ENCODE results near the gene WDR37.

The WDR37 gene

DNA sequence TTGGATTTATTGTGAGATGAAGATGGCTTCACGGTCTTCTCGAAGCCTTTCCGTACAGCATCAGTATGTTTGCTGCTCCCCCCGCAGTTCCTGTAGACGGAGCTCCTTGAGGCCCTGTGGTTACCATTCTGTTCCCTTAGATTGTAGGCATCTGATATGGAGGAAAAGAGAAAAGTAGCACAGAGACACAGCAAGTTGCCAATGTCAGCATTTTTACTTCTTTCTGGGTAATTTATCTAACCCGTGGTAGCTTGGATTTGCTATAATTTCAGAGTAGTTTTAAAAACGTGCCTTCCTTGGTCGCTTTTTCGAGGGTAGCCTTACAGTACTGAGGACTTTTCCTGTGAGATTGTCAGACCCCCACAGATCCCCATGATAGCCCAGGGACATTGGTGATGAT lies 37.5 kb downstream of the WDR37 start:
- H3K27me3 ChIP-seq (ENCODE audit: control insufficient read depth, insufficient read depth, low read length): no peaks in the 10 kb centered on the region
- no peaks in the 10 kb centered on the region for H3K4me1 ChIP-seq (ENCODE audit: control insufficient read depth, insufficient read depth, low read length)
- no peak overlapping the region for H3K27ac ChIP-seq (ENCODE audit: low read depth, low read length)
- H3K9ac ChIP-seq (ENCODE audit: low read depth, low read length): no peak overlapping the region
- H3K36me3 ChIP-seq (ENCODE audit: control insufficient read depth, insufficient read depth, low read length): peaks cover 62% of the 10 kb centered on the region
- no peaks in the 10 kb centered on the region for H3K9me3 ChIP-seq (ENCODE audit: control insufficient read depth, insufficient read depth, low read length)
- no peak overlapping the region for H3K4me3 ChIP-seq (ENCODE audit: low read depth, low read length)

DNA sequence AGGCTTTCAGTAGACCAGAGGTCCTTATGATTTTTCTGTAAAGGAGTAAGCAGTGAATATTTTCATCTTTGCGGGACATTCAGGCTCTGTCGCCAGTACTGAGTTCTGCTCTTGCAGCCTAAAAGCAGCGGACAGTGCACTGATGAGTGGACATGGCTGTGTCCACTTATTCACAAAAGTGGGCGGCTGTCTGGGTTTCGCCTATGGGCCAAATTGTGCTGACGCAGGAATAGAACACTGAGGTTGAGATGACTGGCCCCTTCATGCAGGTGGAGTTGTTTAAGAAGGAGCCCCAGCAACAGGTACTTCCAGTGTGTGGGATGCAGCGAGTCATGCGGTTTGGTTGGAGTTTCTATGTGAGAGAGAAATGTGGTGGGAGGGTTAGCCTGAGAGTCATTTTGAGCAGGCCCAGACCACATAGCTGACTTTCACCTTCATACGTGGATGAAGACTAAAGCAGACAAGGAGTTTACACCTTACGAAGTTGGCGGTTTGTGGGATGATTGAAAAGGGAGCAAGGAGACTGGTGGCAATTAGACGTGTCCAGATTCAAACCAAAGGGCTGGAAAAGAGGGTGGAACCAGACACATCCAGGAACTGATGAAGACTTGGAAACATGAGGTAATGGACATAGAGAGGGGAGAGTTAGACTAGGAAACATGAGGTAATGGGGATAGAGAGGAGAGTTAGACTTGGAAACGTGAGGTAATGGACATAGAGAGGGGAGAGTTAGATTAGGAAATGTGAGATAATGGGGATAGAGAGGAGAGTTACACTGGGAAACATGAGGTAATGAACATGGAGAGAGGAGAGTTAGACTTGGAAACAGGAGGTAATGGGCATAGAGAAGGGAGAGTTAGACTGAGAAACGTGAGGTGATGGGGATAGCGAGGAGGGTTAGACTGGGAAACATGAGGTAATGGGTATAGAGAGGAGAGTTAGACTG lies 38.2 kb downstream of the WDR37 start:
- no peak overlapping the region for H3K4me3 ChIP-seq (ENCODE audit: low read depth, low read length)
- no peaks in the 10 kb centered on the region for H3K9me3 ChIP-seq (ENCODE audit: control insufficient read depth, insufficient read depth, low read length)
- no peaks in the 10 kb centered on the region for H3K4me1 ChIP-seq (ENCODE audit: control insufficient read depth, insufficient read depth, low read length)
- no peak overlapping the region for H3K27ac ChIP-seq (ENCODE audit: low read depth, low read length)
- H3K9ac ChIP-seq (ENCODE audit: low read depth, low read length): no peak overlapping the region
- no peaks in the 10 kb centered on the region for H3K27me3 ChIP-seq (ENCODE audit: control insufficient read depth, insufficient read depth, low read length)
- H3K36me3 ChIP-seq (ENCODE audit: control insufficient read depth, insufficient read depth, low read length): peaks cover 63% of the 10 kb centered on the region

GRCh38 chr10:1095498-1095897 lies 39.3 kb downstream of the WDR37 start:
- Histone ChIP-seq H3K9ac (ENCODE audit: low read depth, low read length) (no peak overlapping the region), H3K27me3 (ENCODE audit: control insufficient read depth, insufficient read depth, low read length) (no peaks in the 10 kb centered on the region), H3K36me3 (ENCODE audit: control insufficient read depth, insufficient read depth, low read length) (peaks cover 55% of the 10 kb centered on the region), H3K9me3 (ENCODE audit: control insufficient read depth, insufficient read depth, low read length) (no peaks in the 10 kb centered on the region), H3K4me1 (ENCODE audit: control insufficient read depth, insufficient read depth, low read length) (no peaks in the 10 kb centered on the region), H3K4me3 (ENCODE audit: low read depth, low read length) (no peak overlapping the region), H3K27ac (ENCODE audit: low read depth, low read length) (no peak overlapping the region)

DNA sequence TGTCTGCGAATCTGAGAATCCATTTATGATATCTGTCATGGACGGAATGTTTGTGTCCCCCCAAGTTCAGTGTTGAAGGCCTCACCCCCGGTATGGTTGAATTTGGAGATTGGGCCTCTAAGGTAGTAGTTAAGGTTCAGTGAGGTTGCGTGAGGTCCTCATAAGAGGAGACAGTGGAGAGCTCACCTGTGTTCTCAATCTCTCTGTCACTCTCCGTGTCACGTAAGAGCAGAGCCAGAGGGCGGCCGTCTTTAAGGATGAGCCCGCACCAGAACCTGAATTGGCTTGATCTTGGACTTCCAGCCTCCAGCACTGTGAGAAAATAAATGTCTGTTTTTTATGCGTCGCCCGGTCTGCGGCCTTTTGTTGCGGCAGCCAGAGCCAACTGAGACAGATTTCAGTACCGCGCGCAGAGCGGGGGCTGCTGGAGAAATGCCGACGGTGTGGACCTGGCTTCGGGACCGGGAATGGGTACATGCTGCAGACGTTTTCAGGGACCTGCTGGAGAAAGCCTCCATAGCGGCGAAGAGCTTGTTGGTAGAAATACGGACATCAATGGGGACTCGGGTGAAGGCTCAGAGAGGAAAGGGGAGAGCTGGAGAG lies 40.2 kb downstream of the WDR37 start:
- Histone ChIP-seq H3K9me3 (ENCODE audit: control insufficient read depth, insufficient read depth, low read length) (no peaks in the 10 kb centered on the region), H3K27me3 (ENCODE audit: control insufficient read depth, insufficient read depth, low read length) (no peaks in the 10 kb centered on the region), H3K4me1 (ENCODE audit: control insufficient read depth, insufficient read depth, low read length) (no peaks in the 10 kb centered on the region), H3K9ac (ENCODE audit: low read depth, low read length) (no peak overlapping the region), H3K36me3 (ENCODE audit: control insufficient read depth, insufficient read depth, low read length) (peaks cover 47% of the 10 kb centered on the region), H3K4me3 (ENCODE audit: low read depth, low read length) (no peak overlapping the region), H3K27ac (ENCODE audit: low read depth, low read length) (no peak overlapping the region)

DNA sequence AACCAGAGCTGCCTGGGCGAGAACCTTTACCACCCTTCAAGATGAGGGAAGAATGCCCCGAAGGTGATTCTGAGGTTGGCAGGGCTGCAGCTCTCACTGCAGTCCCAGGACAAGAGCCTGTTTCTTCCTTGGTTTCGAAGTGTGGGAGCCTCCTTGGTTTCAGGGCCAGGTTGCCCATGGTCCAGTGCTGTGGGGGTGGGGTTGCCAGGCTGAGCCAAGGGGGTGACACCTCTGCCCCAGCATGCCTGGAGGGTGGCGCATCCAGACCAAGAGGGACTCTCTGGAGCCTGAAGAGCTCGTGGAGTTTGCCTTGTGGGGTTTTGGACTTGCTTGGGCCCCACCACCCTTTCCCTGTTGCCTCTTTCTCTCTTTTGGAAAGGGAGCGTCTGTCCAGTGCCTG lies 41.3 kb downstream of the WDR37 start:
- Histone ChIP-seq H3K27ac (ENCODE audit: low read depth, low read length) (no peak overlapping the region), H3K36me3 (ENCODE audit: control insufficient read depth, insufficient read depth, low read length) (peaks cover 45% of the 10 kb centered on the region), H3K9ac (ENCODE audit: low read depth, low read length) (no peak overlapping the region), H3K4me1 (ENCODE audit: control insufficient read depth, insufficient read depth, low read length) (no peaks in the 10 kb centered on the region), H3K4me3 (ENCODE audit: low read depth, low read length) (no peak overlapping the region), H3K9me3 (ENCODE audit: control insufficient read depth, insufficient read depth, low read length) (no peaks in the 10 kb centered on the region), H3K27me3 (ENCODE audit: control insufficient read depth, insufficient read depth, low read length) (no peaks in the 10 kb centered on the region)

- Histone ChIP-seq H3K27me3 (ENCODE audit: control insufficient read depth, insufficient read depth, low read length) (no peaks in the 10 kb centered on the region), H3K4me1 (ENCODE audit: control insufficient read depth, insufficient read depth, low read length) (no peaks in the 10 kb centered on the region), H3K4me3 (ENCODE audit: low read depth, low read length) (no peak overlapping the region), H3K27ac (ENCODE audit: low read depth, low read length) (no peak overlapping the region), H3K9ac (ENCODE audit: low read depth, low read length) (no peak overlapping the region), H3K9me3 (ENCODE audit: control insufficient read depth, insufficient read depth, low read length) (no peaks in the 10 kb centered on the region), H3K36me3 (ENCODE audit: control insufficient read depth, insufficient read depth, low read length) (peaks cover 51% of the 10 kb centered on the region)
Measured at GRCh38 chr10:1100143-1100542, 44.0 kb downstream of the WDR37 start.

DNA sequence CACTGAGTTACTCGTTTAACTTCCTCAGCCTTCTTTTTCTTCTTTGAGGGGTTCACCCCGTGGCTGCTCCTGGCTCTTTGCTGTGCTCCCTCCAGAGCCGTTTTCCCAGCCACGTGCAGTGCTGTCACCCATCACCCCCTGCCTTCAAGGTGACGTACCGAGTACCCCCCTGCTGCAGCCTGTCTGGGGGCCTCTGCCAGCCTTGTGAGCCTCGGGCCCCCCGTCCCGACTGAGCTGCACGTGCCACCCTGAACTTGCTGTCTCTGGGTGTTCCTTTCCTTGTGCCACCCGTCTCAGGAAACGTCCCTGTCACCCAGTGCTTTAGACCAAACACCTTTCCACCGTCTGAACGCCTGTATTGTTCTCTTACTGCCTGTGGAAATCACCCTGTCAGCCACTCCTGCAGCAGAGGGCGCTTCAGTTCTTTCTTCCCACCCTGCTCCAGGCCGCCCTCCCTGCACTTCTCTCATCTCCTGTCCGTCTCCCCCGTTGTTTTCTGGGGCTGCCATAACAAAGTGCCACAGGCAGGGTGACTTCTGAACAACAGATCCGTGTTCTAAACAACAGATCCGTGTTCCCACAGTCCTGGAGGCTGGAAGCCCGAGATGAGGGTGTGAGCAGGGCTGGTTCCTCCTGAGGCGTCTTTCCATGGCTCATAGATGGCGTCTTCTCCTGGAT lies 44.6 kb downstream of the WDR37 start:
- H3K27ac ChIP-seq (ENCODE audit: low read depth, low read length): peak overlapping the region; percentile 3
- no peaks in the 10 kb centered on the region for H3K27me3 ChIP-seq (ENCODE audit: control insufficient read depth, insufficient read depth, low read length)
- H3K9ac ChIP-seq (ENCODE audit: low read depth, low read length): no peak overlapping the region
- no peaks in the 10 kb centered on the region for H3K4me1 ChIP-seq (ENCODE audit: control insufficient read depth, insufficient read depth, low read length)
- no peak overlapping the region for H3K4me3 ChIP-seq (ENCODE audit: low read depth, low read length)
- peaks cover 51% of the 10 kb centered on the region for H3K36me3 ChIP-seq (ENCODE audit: control insufficient read depth, insufficient read depth, low read length)
- no peaks in the 10 kb centered on the region for H3K9me3 ChIP-seq (ENCODE audit: control insufficient read depth, insufficient read depth, low read length)

DNA sequence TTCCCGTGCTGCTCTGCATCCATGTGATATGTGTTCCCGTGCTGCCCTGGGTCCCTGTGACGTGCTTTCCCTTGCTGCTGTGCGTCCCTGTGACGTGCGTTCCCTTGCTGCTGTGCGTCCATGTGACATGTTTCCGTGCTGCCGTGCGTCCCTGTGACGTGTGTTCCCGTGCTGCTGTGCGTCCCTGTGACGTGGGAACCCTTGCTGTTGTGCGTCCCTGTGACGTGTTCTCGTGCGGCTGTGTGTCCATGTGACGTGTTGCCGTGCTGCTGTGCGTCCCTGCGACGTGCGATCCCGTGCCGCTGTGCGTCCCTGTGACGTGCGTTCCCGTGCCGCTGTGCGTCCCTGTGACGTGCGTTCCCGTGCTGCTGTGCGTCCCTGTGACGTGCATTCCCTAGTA lies 45.8 kb downstream of the WDR37 start:
- Histone ChIP-seq H3K36me3 (ENCODE audit: control insufficient read depth, insufficient read depth, low read length) (peaks cover 47% of the 10 kb centered on the region), H3K9ac (ENCODE audit: low read depth, low read length) (no peak overlapping the region), H3K27ac (ENCODE audit: low read depth, low read length) (no peak overlapping the region), H3K4me3 (ENCODE audit: low read depth, low read length) (no peak overlapping the region), H3K9me3 (ENCODE audit: control insufficient read depth, insufficient read depth, low read length) (no peaks in the 10 kb centered on the region), H3K27me3 (ENCODE audit: control insufficient read depth, insufficient read depth, low read length) (no peaks in the 10 kb centered on the region), H3K4me1 (ENCODE audit: control insufficient read depth, insufficient read depth, low read length) (no peaks in the 10 kb centered on the region)

GRCh38 chr10:1102416-1102815 lies 46.2 kb downstream of the WDR37 start:
- no peaks in the 10 kb centered on the region for H3K4me1 ChIP-seq (ENCODE audit: control insufficient read depth, insufficient read depth, low read length)
- no peak overlapping the region for H3K9ac ChIP-seq (ENCODE audit: low read depth, low read length)
- no peak overlapping the region for H3K4me3 ChIP-seq (ENCODE audit: low read depth, low read length)
- no peaks in the 10 kb centered on the region for H3K9me3 ChIP-seq (ENCODE audit: control insufficient read depth, insufficient read depth, low read length)
- H3K27ac ChIP-seq (ENCODE audit: low read depth, low read length): no peak overlapping the region
- peaks cover 47% of the 10 kb centered on the region for H3K36me3 ChIP-seq (ENCODE audit: control insufficient read depth, insufficient read depth, low read length)
- no peaks in the 10 kb centered on the region for H3K27me3 ChIP-seq (ENCODE audit: control insufficient read depth, insufficient read depth, low read length)

GRCh38 chr10:1102831-1103230 lies 46.6 kb downstream of the WDR37 start:
- Histone ChIP-seq H3K4me3 (ENCODE audit: low read depth, low read length) (no peak overlapping the region), H3K4me1 (ENCODE audit: control insufficient read depth, insufficient read depth, low read length) (no peaks in the 10 kb centered on the region), H3K27me3 (ENCODE audit: control insufficient read depth, insufficient read depth, low read length) (no peaks in the 10 kb centered on the region), H3K27ac (ENCODE audit: low read depth, low read length) (no peak overlapping the region), H3K9me3 (ENCODE audit: control insufficient read depth, insufficient read depth, low read length) (no peaks in the 10 kb centered on the region), H3K9ac (ENCODE audit: low read depth, low read length) (no peak overlapping the region), H3K36me3 (ENCODE audit: control insufficient read depth, insufficient read depth, low read length) (peaks cover 49% of the 10 kb centered on the region)

DNA sequence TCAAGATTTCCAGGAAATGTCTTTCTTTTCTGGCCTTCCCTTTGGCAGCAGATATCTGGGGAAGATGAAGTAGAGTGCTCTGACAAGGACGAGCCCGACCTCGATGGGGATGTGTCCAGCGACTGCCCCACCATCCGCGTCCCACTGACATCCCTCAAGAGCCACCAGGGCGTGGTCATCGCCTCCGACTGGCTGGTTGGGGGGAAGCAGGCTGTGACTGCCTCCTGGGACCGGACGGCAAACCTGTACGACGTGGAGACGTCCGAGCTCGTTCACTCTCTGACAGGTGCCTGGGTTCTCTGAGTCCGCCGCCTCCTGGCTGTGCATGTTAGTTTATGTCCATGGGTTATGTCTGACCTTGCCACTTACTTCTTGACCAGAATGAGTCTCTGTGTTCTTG lies 47.4 kb downstream of the WDR37 start:
- Histone ChIP-seq H3K4me3 (ENCODE audit: low read depth, low read length) (no peak overlapping the region), H3K9me3 (ENCODE audit: control insufficient read depth, insufficient read depth, low read length) (no peaks in the 10 kb centered on the region), H3K27ac (ENCODE audit: low read depth, low read length) (no peak overlapping the region), H3K27me3 (ENCODE audit: control insufficient read depth, insufficient read depth, low read length) (no peaks in the 10 kb centered on the region), H3K36me3 (ENCODE audit: control insufficient read depth, insufficient read depth, low read length) (peaks cover 52% of the 10 kb centered on the region), H3K4me1 (ENCODE audit: control insufficient read depth, insufficient read depth, low read length) (no peaks in the 10 kb centered on the region), H3K9ac (ENCODE audit: low read depth, low read length) (no peak overlapping the region)
